GM20000 (cell line): Measurements from ENCODE around the gene KCNQ1OT1.

ENCODE experiments used
- DNase-seq: peaks from one replicate; pipeline ENCODE4 v3.0.0; 2012; ENCODE audit warnings: low spot score
- TF ChIP-seq, protein P1 (sequence below): IDR thresholded peaks from 2 replicates; pipeline ENCODE4 v1.5.1; 2012; ENCODE audit warnings: mild to moderate bottlenecking, control low read depth; ENCODE audit errors: extremely low read depth, missing control alignments

The KCNQ1OT1 gene

DNA sequence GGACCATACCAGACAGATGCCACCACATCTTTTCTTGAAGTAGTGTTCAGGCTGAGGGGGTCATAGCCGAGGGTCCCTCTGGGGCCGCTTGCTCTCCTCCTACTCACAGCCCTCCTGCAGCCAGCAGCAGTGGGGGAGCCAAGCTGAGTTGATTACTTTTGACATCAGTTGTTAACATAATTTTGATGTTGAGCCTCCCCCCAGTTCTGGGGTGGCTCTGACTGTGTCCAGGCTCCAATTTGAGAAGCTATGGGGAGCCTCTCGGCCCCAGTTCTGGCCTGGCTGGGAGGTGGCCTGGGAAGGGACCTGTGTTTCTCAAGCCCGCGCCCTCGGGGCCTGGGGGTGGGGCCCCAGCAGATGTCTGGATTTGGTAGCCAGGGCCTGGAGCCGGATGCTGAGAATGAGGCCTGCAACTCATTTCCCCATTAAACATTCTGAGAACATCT lies 47.9 kb downstream of the KCNQ1OT1 start:
- DNase-seq: no peak
- TF ChIP-seq, protein P1, sequence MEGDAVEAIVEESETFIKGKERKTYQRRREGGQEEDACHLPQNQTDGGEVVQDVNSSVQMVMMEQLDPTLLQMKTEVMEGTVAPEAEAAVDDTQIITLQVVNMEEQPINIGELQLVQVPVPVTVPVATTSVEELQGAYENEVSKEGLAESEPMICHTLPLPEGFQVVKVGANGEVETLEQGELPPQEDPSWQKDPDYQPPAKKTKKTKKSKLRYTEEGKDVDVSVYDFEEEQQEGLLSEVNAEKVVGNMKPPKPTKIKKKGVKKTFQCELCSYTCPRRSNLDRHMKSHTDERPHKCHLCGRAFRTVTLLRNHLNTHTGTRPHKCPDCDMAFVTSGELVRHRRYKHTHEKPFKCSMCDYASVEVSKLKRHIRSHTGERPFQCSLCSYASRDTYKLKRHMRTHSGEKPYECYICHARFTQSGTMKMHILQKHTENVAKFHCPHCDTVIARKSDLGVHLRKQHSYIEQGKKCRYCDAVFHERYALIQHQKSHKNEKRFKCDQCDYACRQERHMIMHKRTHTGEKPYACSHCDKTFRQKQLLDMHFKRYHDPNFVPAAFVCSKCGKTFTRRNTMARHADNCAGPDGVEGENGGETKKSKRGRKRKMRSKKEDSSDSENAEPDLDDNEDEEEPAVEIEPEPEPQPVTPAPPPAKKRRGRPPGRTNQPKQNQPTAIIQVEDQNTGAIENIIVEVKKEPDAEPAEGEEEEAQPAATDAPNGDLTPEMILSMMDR: no peak

DNA sequence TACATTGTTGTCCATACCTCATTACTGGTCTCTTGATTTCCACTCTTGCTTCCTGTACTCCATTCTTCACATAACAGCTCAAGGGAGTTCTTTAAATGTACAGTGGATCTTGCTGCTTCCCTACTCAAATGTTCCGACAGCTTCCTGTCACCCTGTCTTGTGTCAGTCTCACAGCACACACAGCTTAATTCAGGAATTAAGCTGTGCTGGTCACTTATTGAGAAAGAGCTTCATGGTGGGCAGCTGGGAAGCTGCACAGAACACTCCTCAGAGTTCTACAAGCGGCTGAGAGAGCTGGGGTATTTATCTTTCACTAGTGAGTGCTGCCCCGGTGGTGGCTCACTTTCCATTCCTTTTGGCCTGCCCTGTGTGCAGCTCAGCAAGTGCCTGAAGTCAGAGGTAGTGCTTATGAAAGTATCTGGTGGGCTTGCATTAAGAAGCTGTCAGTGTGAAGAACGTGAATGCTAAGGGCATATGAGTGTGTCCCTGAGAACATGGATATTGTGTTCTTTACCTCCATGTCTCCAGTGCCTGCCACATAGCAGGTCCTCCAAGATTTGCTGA lies 48.7 kb downstream of the KCNQ1OT1 start:
- no peak for DNase-seq
- TF ChIP-seq, protein P1: no peak

DNA sequence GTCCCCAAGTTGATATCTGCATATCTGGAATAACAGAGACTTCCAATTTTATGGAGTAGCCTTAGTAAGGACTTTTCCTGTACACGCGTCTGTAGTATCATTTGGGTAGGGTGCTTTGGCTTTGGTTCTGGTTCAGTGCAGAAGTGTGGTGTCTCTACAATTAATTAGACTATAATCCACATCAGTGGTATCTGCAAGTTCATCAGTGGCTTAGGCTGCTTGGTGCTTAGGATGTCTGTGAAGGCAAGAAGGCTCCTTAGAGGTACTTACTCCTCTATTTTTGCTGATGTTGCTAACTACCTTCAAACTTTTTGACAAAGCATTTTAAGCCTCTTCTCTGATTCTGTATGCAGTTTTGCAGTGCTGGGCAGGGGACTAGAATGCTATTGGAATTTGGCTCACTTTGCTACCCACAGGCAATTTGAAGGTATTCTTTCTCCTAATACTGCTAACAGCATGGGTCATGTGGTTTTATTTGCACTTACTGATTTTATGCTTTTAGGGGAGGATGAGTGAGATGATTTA lies 49.4 kb downstream of the KCNQ1OT1 start:
- TF ChIP-seq, protein P1: no peak
- no peak for DNase-seq

DNA sequence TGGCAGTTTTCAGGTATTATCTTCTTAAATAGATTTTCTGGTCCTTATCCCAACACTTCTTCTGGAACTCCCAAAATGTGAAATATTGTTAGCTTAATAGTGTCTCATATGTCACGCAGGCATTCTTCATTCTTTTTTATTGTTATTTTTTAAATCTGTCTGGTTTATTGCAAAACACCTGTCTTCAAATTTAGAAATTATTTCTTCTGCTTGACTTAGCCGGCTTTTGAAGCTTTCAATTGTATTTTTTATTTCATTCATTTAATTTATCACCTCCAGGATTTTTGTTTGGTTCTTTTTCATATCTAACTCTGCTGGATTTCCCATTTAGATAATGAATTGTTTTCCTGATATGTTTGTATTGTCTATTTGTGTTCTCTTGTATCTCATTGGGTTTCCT lies 49.9 kb downstream of the KCNQ1OT1 start:
- TF ChIP-seq, protein P1: no peak
- DNase-seq: no peak

- TF ChIP-seq, protein P1: no peak
- no peak for DNase-seq
Observed at GRCh38 chr11:2649400-2649799, 50.4 kb downstream of the KCNQ1OT1 start.

GRCh38 chr11:2647953-2648352 lies 51.8 kb downstream of the KCNQ1OT1 start:
- no peak for DNase-seq
- TF ChIP-seq, protein P1: no peak

GRCh38 chr11:2647167-2647566 lies 52.6 kb downstream of the KCNQ1OT1 start:
- DNase-seq: no peak
- TF ChIP-seq, protein P1: no peak
